GM21529 (cell line): Measurements from ENCODE around the gene KIF4A.

Source experiments
- ATAC-seq: cut with Tn5 transposase; IDR thresholded peaks from one replicate; pipeline ENCODE4 v1.9.1; 2021; ENCODE audit not compliant: unreplicated experiment

The KIF4A gene

DNA sequence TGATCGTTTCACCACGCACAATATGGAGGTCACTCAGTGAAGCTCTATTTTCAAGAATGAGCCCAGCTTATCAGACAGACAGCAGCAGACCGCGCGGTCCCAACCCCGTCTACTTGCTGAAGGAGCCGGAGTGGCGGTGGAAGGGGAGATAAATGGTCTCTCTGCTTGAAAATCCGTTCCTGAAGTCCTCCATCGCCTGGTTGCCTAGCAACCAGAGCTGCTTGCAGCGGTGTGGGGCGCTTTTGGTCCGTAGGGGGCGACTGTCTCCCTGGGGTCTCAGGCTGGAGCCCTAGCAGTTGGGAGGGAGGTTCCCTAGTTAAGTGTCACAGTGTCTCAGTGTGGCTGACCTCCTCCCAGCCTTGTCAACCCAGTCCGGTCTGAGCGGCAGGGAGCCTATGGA lies 146.4 kb downstream of the KIF4A start:
- ATAC-seq, result no peak

- no peak for ATAC-seq
These were observed 147.1 kb downstream of the KIF4A start for GRCh38 chrX:70437011-70437410.

DNA sequence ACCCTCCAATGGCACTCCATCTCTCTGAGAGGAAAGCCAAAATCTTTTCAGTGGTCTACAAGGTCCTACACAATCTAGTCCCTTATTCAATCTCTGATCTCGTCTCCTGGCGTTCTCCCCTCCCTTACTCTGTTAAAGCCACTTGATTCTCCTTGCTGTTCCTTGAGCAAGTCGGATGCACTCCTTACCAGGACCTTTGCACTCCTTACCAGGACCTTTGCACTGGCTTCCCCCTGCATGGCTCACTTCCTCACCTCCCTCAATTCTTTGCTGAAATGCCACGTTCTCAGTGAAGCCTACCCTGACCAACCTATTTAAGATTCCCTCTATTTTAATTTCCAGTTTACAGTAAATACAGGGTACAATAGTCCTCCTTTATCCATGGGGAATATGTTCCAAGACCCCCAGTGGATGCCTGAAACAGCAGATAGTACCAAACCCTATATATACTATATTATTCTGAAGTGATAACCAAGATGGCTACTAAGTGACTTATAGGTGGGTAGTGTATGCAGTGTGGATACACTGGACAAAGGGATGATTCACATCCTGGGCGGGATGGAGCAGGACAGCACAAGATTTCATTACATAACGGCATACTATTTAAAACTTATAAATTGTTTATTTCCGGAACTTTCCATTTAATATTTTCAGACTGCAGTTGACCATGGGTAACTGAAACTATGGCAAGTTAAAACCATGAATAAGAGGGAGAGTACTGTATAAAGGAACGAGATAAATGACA lies 148.2 kb downstream of the KIF4A start:
- ATAC-seq, result no peak

GRCh38 chrX:70439016-70439415 lies 149.1 kb downstream of the KIF4A start:
- no peak for ATAC-seq

DNA sequence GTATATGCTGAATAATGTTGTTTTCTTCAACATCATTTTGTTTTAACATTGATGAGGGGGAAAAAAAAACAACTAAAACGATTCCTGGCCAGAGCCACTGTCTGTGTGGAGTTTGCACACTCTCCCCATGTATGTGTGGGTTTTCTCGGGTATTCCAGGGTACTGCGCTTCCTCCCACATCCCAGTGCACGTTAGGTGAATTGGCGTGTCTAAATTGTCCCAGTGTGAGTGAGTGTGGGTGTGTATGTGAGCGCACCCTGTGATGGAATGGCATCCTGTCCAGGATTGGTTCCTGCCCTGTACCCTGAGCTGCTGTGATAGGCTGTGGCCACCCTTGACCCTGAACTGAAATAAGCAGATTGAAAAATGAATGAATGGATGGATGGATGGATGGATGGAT lies 152.3 kb downstream of the KIF4A start:
- ATAC-seq, result no peak

DNA sequence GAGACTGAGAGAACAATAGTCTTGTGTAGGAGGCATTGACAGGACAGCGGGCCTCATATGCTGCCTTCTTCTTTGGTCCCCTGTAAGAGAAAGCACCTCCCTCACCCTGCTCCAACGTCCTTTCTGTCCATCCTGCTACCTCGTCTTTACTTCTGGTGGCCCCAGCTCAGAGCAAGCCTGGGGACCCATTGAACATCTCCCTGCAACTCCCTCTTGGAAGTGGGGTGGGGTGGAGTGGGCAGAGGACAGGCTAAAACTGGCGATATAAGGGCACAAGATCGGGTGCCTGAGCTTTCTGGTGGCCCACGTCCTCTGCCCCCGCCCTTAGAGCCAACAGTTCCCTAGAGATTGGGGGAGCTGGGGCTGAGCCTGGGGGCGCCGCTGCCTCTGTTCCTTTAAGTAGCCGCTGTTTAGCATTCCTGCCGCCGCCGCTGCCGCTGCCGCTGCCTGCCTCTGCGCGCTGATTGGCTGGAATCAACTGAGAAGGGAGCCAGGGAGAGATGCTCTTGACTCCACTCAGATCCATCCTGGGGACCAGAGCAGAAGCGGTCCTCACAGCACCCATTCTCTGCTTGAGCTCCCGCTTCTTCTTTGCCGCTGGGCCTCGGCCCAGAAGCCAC lies 154.5 kb downstream of the KIF4A start, which contains the start of gene DLG3:
Gene DLG3, plus strand, starts transcription at position 510 of the 620 bp plus-strand sequence. CDS start 367 bp downstream, outside the sequence.
- ATAC-seq, result no peak

DNA sequence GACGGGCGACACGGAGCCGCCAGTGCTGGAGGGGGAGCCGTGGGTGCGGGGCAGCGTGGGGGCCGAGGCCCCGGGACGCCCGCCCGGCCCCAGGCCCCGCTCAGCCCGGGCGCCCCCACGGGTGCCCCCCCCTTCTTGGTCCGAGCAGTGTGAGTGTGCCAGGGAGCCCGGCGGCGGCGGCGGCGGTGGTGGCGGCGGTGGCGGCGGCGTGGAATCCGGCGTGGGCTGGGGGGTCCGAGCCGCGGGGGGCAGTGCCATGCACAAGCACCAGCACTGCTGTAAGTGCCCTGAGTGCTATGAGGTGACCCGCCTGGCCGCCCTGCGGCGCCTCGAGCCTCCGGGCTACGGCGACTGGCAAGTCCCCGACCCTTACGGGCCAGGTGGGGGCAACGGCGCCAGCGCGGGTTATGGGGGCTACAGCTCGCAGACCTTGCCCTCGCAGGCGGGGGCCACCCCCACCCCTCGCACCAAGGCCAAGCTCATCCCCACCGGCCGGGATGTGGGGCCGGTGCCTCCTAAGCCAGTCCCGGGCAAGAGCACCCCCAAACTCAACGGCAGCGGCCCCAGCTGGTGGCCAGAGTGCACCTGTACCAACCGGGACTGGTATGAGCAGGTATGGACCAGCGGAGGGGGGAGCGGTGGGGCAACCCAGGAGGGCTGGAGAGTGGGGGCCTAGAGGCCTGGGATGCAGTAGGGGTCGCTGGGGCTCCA lies 155.2 kb downstream of the KIF4A start:
- ATAC-seq, result no peak

GRCh38 chrX:70445951-70446350 lies 156.0 kb downstream of the KIF4A start:
- no peak for ATAC-seq

GRCh38 chrX:70446380-70447350 lies 156.8 kb downstream of the KIF4A start:
- no peak for ATAC-seq

- no peak for ATAC-seq
These were observed 159.6 kb downstream of the KIF4A start for GRCh38 chrX:70449457-70449966.

DNA sequence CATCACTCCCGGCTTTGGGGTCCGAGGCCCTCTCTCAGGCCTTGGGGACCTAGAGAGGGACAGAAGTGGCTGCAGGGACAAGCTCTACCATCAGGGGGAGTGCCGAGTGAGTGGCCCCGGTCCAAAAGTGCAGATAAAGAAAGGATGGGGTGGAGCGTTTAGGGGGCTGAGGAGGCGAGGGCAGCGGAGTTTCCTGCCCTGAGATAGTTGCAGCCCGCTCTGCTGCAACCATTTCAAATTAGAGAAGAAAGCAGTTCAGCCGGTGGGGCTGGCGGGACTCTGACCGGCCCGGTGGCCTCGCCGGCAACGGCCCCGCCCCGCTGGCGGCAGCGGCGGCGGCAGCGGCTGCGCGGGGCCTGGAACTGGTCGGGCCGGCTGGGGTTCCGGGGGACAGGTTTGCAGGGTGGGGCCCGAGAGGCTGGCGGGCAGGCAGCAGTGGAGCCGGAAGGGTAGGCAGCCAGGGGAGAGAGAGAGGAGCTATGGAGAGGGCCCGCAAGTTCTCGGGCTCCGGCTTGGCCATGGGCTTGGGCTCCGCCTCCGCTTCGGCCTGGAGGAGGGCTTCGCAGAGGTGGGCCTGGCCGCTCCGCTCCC lies 162.3 kb downstream of the KIF4A start:
- ATAC-seq, result peak; percentile 28

GRCh38 chrX:70453024-70453618 lies 163.2 kb downstream of the KIF4A start:
- no peak for ATAC-seq

- ATAC-seq, result peak; percentile 50
These were observed 164.8 kb downstream of the KIF4A start for GRCh38 chrX:70454441-70455365.

- ATAC-seq, result no peak
These were observed 165.7 kb downstream of the KIF4A start for GRCh38 chrX:70455366-70456202.

DNA sequence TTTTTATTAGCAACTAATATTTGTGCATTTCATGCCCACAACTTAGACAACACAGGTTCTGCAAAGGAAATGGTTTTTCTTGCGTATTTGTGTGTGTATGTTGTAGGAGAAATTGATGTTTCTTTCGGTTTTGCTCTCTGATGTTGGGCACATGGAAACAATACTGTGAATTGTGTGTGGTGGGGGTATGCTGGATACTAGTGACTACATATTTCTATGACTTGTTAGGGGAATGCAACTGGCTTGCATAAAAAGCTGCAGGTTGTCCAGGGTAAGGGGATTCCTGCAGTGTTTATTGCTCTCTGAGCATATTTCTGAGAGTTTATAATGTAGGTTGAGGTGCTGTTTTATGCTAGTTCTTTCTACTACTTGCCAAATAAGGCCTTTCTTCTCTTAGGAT lies 166.4 kb downstream of the KIF4A start:
- ATAC-seq, result no peak

DNA sequence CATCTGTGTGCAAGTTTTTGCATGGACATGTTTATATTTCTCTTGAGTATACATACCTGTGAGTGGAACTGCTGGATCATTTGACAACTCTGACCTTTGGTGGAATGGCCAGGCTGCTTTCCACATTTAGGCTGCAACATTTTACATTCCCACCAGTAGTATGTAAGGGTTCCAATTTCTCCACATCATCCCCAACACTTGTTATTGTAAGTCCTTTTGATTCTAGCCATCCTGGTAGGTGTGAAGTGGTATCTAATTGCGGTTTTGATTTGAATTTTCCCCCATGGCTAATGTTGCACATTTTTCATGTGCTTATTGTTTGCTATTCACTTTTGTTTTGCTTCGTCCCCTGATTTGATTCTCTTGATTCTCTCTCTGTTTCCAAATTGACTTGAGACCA lies 171.1 kb downstream of the KIF4A start:
- ATAC-seq, result no peak

DNA sequence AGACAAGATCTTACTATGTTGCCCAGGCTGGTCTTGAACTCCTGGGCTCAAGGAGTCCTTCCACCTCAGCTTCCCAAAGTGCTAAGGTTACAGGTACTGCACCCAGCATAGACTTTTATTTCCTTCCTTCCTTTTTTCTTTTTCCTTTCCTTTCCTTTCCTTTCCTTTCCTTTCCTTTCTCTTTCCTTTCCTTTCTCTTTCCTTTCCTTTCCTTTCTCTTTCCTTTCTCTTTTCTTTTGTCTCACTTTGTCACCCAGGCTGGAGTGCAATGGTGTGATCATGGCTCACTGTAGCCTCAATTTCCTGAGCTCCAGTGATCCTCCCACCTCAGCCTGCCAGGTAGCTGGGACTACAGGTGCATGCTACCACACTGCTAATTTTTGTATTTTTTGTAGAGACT lies 174.1 kb downstream of the KIF4A start:
- ATAC-seq, result no peak

DNA sequence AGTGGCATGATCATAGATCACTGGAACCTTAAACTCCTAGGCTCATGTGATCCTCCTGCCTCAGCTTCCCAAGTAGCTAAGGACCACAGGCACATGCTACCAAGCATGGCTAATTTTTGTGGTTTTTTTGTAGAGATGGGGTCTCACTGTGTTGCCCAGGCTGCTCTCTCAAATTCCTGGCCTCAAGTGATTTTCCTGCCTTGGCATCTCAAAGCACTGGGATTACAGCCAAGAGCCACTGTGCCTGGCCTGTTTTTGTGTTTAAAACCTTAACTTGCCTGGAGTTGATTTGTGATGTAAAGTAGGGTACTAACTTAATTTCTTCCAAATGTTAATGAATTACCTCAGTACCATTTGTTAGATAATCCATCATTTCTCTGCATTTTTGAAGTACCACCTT lies 177.1 kb downstream of the KIF4A start:
- no peak for ATAC-seq
